SU-DHL-6 (cell line): ENCODE results near the gene VPS13D.

ENCODE experiments used
- EZH2phosphoT487 ChIP-seq: fragments of 200-600 bp; sonication (generic), shearing (Covaris generic); conservative IDR thresholded peaks from 2 replicates; pipeline ENCODE4 v1.6.1; 2018; ENCODE audit warnings: mild to moderate bottlenecking, antibody characterized with exemption, low read length, moderate library complexity, mixed read lengths
- TF ChIP-seq, protein P1 (sequence below): fragments of 200-600 bp; sonication (generic); IDR thresholded peaks from one replicate; pipeline ENCODE4 v1.5.1; 2017; ENCODE audit warnings: antibody characterized with exemption, mild to moderate bottlenecking, low read length, moderate library complexity; ENCODE audit not compliant: insufficient read depth, poor library complexity, severe bottlenecking

DNA sequence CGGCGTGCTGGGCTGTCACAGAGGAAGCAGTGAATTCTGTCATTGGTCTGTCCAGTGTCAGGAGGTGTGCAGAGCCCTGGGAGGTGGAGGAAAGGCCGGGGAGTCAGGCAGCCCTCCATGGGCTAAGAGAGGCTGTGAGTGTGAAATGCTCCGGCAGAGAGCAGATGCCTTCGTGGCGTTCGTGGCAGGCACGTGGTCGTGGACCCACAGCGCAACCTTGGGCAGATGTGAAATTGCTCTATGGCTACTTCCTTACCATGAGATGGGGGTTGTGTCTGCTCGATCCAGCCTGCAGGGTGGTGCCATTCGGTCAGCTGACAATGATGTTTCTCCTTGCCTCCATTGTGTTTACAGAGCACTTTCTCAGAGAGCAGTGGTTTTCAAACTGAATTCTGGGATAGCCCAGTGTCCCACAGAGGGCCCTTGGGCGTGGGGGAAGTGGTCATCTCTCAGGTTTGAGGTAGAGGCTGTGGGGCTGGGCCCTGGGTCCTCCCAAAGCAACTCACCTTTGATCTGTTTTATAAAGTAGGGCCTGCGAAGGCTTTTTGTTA lies 35.1 kb upstream of the VPS13D start:
- TF ChIP-seq, protein P1, sequence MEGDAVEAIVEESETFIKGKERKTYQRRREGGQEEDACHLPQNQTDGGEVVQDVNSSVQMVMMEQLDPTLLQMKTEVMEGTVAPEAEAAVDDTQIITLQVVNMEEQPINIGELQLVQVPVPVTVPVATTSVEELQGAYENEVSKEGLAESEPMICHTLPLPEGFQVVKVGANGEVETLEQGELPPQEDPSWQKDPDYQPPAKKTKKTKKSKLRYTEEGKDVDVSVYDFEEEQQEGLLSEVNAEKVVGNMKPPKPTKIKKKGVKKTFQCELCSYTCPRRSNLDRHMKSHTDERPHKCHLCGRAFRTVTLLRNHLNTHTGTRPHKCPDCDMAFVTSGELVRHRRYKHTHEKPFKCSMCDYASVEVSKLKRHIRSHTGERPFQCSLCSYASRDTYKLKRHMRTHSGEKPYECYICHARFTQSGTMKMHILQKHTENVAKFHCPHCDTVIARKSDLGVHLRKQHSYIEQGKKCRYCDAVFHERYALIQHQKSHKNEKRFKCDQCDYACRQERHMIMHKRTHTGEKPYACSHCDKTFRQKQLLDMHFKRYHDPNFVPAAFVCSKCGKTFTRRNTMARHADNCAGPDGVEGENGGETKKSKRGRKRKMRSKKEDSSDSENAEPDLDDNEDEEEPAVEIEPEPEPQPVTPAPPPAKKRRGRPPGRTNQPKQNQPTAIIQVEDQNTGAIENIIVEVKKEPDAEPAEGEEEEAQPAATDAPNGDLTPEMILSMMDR = no peak
- TF ChIP-seq EZH2phosphoT487 = no peak
